Measurements from ENCODE around the gene RANBP3. TPM values are rescaled to one million over a fixed set of nuclear protein-coding genes. Genes with fewer than 3 reads are reported as not detected.
"Not testable (repeated sequence)": the region's sequence is repeated elsewhere in the genome, so short reads cannot be mapped to it uniquely, and the experiment has no call there.

RANBP3 gene, protein sequence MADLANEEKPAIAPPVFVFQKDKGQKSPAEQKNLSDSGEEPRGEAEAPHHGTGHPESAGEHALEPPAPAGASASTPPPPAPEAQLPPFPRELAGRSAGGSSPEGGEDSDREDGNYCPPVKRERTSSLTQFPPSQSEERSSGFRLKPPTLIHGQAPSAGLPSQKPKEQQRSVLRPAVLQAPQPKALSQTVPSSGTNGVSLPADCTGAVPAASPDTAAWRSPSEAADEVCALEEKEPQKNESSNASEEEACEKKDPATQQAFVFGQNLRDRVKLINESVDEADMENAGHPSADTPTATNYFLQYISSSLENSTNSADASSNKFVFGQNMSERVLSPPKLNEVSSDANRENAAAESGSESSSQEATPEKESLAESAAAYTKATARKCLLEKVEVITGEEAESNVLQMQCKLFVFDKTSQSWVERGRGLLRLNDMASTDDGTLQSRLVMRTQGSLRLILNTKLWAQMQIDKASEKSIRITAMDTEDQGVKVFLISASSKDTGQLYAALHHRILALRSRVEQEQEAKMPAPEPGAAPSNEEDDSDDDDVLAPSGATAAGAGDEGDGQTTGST
- total RNA-seq, result 49.6 TPM

DNA sequence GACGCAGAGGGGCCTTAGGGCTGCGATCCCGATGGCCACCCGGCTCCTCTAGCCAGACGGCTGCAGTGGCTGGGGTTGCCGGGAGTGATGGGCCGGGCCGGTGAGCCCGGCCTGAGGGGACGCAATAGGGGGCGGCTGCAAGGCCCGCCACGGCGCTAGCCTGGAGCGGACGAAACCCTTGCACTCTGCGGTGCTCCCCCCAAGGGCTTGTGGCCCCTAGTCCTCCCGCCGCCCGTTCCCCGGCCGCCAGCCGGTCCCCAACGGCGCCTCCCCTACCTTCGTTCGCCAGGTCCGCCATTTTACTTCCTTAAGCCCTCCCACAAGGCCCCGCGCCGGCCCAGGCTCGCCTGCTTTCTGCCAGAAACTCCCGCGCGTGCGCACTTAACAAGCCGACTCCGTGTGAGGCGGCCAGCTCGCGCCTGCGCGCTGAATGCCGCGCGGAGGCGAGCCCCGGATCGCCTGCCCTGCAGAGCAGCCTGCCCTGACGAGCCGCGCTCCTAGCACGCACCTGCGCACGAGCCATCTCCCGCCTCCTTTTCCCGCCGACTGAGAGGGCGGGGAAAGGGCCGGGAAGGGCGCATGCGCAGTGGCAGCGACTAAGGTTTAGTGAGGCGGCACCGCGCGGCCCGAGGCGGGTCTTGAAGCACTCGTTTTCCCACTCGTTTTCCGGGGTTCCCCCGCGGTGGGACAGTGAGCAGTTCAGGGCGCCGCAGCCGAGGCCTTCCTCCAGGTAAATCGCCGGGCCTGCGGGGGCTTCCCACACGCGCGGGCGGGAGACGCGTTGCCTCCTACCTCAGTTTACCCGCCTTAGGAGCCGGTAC is at the start of gene RANBP3:
RANBP3 (minus strand) TSS at position 356 of the 821 bp plus-strand sequence; CDS start at position 298, 58 bp downstream.
- ATAC-seq, result peak; percentile 97

DNA sequence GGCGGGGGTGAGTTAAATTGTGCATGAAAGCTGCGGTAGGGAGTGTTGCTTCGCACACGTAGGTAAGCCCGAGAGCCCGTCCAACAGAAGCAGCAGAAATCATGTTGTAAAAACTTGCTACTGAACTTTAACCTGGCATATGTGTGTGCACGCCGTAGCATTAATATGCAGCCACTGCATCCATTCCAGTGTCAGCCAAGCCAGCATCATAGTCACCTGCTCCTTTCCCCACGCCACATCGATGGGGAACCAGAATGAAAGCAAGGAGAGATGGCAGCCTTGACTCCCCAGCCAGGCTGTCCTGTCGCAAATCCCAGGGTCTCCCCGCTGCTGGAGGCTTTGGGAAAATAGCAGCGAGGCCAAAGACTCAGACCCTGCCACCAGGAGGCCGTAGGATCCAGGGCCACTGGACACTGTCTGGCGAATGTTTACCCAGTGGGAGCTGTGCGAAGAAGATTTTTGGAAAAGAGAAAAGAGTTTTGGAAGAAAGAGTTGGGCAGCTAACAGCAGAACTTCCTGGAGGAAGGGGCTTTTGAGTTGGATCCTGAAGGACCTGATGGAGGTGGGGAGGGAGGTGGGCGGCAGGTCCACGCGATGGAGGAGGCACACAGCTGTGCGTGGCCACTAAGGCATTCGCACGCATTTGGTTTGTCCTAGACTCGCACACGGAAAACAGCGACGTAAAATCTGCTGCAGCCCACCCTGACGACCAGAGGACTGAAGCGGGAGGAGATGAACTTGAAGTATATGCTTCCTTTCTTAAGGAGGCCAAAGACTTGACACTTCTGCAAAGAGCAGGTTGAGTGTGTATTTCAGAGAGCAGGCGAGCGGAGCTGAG is 48.7 kb upstream of the RANBP3 start:
- ATAC-seq, result no peak

DNA sequence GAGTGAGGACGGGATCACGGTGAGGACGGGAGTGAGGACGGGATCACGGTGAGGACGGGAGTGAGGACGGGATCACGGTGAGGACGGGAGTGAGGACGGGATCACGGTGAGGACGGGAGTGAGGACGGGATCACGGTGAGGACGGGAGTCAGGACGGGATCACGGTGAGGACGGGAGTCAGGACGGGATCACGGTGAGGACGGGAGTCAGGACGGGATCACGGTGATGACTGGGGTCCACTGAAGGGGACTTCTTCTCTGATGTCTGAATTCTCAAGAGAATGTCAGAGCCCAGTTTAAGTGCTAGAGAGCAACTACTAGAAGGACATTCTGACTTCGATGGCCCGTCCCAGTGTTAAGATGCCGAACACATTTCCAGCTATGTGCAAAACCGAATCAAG is 46.8 kb upstream of the RANBP3 start:
- ATAC-seq, result not testable (repeated sequence)

DNA sequence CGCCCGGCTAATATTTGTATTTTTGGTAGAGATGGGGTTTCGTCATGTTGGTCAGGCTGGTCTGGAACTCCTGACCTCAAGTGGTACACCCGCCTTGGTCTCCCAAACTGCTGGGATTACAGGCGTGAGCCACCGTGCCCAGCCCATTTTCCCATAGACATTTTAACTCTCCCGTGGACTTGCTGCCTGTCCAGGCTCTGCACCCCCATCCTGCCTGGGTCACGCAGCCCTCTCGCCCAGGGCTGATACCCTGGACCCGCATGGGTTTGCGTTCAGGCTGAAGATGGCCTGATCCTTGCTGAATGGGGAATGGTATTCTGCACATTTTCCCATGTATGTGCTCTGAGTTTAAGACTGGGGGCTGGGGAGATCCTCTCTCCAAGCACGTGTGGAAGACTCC is 46.0 kb upstream of the RANBP3 start:
- ATAC-seq, result no peak

DNA sequence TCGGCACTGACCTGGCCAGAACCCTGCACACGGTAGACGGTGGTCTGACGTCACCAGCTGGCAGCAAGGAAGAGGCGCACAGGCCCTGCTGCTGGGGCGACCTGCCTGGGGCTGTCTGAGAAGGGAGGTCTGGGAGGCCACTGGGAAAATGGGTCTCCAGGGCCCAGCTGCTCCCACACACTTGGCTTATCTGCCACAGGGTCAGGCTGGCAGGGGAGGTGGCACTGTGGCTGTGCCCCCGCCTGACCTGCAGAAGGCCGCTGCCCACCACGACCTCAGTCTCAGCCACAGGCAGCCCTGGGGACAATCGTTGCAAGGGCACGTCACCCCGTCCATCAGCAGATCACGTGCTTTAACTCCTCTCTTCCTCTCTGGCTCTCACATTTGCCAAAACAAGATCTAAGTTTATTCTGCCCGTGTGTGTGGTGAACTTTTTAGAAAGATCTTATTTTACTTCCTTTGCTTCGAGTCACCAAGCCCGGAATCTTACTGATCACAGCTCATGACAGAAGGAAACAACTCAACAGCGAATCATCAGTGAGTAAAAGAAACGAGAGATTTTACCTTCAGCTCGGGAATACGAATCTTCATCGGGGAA is 45.2 kb upstream of the RANBP3 start:
- ATAC-seq, result no peak

DNA sequence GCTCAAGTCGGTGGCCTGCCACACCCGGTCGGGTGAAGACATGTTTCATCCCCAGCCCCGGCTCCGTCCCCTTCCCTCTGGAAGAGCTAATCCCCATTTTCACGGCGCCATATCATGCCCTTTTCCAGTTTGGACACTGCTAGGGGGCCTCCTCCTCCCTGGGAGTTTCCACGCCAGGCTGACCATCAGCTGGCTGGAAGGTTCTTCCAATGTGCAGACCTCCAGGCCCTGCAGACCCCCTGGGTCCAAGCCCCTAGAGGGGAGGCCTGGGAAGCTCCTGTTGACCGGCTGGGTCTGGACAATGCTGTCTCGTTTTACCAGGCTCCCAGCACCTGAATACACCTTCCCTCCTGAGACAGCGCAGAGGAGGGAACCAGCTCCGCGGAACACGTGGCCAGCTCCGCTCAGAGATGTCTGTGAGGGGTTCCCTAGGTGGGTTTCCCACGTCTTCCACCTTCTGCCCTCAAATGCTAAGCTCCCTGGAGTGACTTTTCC is 44.7 kb upstream of the RANBP3 start:
- peak; percentile 12 for ATAC-seq

DNA sequence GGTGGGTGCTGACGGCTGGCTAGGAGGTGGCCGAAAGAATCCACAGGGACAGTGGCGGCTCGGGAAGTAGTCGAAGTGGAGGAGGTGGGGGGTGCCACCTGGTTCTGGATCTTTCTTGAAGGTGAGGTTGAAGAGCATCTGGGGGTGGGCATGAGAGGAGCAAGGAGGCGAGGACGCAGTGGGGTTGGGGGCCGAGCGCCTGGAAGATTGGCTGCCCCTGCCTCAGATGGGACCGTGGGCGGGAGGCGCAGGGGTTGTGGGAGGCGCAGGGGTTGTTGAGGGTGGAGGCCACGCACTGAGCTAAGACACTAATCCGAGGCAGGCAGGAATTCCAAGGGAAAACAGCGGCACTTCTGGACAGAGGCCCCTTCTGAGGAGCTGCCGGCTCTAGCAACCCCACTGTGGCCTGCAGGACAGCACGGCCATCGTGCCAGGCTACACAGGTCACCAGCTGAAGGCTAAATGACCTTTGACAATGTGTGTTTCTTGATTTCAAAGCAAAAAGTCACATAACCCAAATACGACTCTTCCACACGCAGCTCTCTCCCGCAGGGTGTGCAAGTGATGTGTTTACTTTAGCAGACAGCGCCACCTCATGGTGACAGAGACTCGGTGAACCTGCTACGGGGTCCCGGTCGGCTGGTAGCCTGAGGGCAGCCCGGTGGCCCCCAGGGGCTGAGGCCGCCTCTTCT is 44.1 kb upstream of the RANBP3 start:
- peak; percentile 65 for ATAC-seq

DNA sequence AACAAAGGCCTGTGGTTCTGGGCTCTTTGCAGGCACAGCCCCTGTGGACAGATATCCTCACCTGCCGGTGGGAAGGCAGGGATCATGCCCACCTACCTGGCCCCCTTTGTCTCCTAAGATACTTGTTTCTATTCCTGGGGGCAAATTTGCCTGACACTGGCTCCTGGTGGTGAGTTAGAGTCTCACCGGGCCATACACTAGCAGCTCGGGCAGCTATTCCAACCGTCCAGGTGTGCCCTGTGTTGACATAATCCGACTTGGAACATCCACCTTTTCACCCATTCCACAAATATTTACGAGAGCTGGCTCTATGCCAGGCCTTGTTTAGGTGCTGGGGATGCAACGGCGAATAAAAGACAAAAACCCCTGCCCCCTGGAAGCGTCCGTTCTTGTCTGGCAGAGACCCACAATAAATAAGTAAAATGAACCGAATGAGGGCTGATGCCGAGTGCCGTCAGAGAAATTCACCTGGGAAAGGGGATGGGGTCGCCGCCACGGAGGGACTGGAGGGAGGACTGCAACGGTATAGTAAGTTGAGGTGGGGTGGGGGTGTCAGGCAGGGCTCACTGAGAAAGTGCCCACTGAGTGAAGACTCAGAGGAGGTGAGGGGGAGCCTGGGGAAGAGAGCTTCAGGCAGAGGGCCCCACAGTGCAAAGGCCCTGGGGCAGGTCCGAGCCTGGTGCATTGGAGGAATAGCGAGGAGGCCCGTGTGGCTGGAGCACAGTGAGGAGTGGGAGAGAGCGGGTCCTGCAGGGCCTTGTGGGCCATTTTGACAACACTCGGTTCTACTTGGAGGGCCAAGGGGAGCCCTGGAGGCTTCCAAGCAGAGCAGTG is 43.2 kb upstream of the RANBP3 start:
- ATAC-seq, result no peak

DNA sequence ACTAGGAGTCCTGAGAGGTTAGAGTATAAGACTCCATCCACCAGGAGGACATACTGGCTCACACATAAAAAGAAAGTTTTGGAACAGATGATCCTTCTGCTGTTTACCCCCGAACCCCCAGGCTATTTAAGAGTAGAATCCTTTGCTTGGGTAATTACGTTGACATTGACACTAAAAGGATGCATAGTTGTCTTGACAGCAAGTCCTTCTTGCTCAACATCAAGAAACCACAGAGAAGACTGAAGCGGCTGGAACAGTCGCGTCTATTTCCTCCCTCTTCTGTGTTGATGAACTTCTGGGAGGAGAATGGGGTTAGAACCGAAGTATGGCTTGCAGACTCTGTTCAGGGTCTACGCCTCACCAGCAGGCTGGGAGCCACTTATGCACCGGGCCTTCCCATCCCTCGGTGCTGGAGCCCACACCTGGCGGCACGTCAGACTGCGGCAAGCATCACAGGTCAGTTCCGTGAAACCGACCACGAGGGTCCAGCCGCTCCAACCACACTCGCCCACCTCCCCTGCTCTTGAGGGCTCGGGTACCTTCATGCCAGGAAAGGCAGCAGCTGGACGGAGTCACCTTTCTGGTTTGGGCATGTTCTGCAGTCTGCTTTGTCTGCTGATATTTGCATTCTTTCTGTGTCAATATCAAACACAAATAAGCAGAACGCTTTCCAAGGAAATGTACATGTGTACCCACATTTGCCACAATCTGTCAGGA is 42.4 kb upstream of the RANBP3 start:
- no peak for ATAC-seq

DNA sequence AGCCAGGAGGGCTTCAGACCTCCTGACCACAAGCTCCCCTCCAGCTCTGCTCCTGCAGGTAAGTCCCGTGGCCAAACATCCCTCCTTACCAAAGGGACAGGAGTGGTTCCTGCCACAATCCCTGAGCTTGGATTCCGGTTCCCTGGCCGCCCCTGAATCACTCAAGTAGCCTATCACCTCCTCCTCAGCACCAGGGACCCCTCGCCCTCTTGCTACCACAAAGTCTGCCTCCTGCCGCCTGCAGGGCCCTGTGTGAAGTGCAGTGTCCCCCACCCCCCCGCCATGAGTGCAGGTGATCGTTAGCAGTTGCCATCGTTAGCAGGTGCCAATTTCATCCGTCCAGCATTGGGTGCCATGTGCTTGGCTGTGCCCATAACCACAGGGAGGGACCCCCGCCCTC is 40.8 kb upstream of the RANBP3 start:
- no peak for ATAC-seq

DNA sequence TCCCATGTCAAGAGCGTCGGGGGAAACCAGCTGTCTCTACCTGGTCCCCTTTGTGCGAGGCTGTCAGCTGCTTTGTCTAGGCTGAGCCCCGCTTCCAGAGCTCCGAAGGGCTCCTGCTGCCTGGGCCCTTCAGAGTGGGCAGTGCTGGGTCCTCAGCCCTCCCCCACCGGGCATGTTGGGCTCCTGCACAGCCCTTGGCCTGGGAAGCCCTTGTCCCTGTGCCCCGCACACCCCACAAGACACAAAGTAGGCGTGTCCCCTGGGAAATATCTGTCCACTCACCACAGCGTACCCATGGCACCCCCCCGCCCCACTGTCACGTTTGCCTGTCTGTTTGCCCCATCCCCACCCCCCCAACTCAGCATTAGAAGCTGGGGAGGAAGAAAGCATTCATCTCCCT is 39.6 kb upstream of the RANBP3 start:
- no peak for ATAC-seq

DNA sequence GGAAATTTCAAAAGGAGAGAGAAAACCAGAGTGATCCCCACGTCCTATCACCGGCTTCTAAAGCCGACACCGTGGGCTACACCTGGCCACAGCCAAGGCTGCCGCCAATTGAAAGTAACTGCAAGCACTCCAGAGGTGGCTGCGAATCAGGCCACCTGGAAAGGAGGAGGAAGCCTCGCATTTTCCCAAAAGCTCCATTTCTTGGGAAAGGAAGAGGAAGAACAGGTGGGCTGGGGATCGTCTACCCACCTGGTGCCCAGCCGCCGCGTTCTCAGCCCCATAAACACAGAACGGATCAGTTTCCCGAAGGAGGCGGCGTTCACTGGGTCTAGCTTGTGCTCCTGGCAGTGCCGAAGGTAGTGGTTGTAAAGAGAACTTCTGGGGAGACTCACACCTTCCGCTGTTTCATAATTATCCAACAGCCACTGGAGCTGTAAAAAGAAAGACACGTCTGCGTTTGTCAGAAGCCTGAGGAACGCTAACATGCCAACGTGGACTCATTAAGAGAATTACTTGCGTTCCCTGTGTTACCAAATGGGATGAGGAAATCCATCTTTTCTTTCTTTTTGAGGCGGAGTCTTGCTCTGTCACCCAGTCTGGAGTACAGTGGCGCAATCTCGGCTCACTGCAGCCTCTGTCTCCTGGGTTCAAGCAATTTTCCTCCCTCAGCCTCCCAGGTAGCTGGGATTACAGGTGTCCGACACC is 38.1 kb upstream of the RANBP3 start:
- no peak for ATAC-seq

DNA sequence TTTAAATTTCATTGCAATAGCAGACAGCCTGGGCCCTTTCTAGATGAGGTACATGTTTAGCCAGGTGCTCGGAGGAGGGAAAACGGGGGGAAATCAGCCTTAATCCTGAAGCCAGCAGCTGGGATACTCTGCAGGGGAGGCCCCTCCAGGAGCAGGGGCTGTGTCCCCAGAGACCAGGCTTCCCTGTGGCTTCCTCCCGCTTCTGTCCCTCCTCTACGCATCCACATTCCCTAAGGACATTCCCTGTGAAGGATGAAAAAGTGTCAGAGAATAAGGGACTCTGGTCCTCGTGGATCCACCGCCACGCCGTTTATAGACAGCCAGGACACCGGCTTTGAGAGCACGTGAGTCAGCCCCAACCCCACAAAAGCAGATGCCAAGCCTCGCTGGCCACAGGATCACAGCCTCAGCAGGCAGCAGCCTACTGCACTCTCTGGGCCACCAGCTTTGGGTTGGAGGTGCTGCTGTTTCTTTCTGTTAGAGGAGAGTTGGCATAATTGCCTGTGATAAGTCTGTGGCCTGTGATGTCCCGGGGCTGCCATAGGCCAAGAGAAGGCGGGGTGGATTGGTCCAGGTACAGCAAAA is 36.7 kb upstream of the RANBP3 start:
- no peak for ATAC-seq

DNA sequence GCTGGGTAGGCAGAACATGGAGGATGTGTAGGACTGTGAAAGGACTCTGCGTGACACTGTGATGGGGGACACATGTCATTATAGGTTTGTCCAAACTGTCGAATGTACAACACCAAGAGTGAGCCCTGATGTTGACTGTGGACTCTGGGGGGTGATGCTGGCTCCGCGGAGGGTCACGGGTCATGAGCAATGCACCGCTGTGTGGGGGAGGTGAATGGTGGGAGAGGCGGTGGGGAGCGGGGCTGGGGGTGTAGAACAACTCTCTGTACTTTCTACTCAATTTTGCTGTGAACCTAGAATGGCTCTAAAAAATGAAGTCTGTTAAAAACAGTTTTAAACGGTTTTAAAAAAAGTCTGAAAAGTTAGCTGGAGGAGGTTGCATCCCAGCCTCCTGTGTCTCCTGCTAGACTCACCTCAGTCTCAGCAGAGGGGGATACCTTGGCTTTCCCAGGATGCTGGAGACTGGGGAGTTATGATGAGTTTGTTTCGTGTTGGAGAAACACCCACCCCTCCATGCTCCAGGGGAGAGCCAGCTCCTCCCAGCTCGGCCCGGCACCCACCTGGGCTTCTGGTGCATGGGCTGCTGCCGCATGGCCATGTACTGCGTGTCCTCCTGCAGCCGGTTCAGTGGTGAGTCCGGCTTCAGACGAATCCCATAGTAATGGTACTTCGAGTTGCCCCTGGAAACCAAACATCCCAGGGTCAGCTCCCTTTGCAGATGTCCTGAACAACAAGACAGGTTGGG is 34.7 kb upstream of the RANBP3 start:
- ATAC-seq, result no peak

DNA sequence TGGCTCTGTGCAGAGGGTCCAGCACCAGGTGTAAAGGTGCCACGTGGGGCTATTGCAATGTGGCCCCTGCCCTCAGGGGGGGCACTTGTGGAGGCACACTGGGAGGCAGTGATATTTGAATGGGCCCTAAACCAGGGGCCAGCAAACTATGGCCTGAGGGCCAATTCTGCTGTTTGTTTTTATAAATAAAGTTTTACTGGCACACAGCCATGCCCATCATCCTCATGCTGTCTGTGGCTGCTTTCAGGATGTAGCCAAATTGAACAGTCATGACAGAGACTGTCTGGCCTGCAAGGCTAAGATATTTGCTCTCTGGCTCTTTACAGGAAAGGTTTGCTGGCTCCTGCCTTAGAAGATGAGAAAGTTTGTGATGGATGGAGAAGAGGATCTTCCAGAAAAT is 33.9 kb upstream of the RANBP3 start:
- ATAC-seq, result no peak

DNA sequence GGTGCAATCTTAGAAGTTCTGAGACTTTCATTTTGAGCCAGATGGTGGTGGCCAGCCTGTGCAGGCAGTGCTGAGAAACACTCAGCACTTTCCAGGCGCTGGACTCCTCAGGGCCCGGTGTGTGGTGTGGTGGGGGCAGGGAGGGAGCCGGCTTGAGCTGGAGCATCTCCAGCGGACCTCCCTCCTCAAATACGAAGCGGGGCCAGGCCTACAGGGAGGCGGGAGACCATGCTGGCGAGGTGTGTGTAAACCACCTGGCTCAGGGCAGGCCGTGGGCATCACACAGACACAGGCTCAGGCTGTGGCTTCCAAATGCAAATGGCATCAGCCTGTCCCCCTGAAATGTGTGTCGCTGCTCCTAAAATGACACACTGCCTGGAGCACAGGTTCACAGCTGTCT is 33.3 kb upstream of the RANBP3 start:
- ATAC-seq, result no peak

DNA sequence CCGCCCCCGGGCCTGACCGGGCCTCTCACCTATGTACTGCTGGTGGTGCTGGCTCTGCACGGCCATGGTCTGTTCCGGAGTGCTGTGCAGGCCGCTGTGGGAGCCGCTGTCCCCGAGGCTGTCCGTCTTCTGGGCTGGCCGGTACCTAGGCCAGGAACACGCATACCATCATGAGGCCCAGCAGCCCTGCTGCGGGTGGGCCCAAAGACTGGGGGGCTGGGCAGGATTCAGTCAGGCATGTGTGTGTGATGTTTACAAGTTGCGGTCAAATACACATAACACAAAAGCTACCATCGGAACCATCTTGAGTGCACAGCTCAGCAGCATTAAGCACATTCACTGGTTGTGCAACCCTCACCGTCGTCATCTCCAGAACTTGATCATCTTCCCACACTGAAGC is 32.2 kb upstream of the RANBP3 start:
- no peak for ATAC-seq

DNA sequence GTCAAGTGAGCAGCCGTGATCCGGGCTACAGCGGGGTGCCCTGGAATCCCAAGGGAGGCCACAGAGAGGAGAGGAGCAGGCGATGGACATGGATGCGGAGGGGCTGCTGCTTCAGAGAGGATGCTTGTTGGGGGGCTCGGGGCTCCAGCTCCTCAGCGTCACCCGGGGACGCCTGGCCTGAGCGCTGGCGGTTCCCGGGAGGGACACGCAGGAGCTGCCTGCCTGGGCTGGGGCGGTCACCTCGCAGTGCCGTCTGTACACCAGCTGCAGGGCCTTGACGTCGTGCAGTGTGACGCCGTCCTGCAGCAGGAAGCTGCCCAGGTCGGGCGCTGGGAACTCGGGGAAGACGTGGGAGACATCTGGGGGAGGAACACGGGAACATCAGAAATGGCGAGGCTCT is 29.9 kb upstream of the RANBP3 start:
- no peak for ATAC-seq

Data from esophagus mucosa (tissue), 1 donor.